ENCODE results near the gene MARK4.

GRCh38 chr19:45293682-45294081 is 42.6 kb downstream of the MARK4 start:
- TF ChIP-seq CTCF (IDR thresholded peaks at IDR 0.05), result no peak
- no peak for TF ChIP-seq POLR2A (IDR thresholded peaks at IDR 0.05)
- TF ChIP-seq POLR2AphosphoS5 (IDR thresholded peaks at IDR 0.05; ENCODE audit: insufficient read depth in 1 of 2, low read depth in 1 of 2), result no peak
